CD8-positive, alpha-beta memory T cell (primary cell): ENCODE data around the gene TSPAN13. TPM values are rescaled to one million over a fixed set of nuclear protein-coding genes. Genes with fewer than 3 reads are reported as not detected.
"Not testable (repeated sequence)": the region's sequence is repeated elsewhere in the genome, so short reads cannot be mapped to it uniquely, and the experiment has no call there.

Experiments used
- CTCF ChIA-PET: fragments of 350-600 bp; sonication (Branson Sonifier 250); formaldehyde crosslinking; loops from one replicate; lab custom pipeline; 2021; ENCODE audit warnings: antibody characterized with exemption; lab: Charles Lee
- POLR2A ChIA-PET: fragments of 350-600 bp; sonication (Branson Sonifier 250); formaldehyde crosslinking; loops from one replicate; lab custom pipeline; 2021; ENCODE audit warnings: antibody characterized with exemption; lab: Charles Lee
- DNase-seq, 5 donors: peaks; one replicate each; pipeline versions ENCODE4 v3.0.0 to v3.0.0-alpha.2; 2020 to 2022; ENCODE audit warnings: mixed read lengths in 1 of 5
- H3K27ac ChIP-seq: one replicate; pipeline ENCODE4 v1.7.0; 2013; ENCODE audit warnings: low read depth, mild to moderate bottlenecking, low read length, moderate library complexity
- H3K27me3 ChIP-seq: 2 replicates; pipeline ENCODE4 v1.7.0; 2013; ENCODE audit warnings: low read length, mild to moderate bottlenecking; ENCODE audit not compliant: insufficient read depth, poor library complexity, severe bottlenecking
- H3K36me3 ChIP-seq: 2 replicates; pipeline ENCODE4 v1.7.0; 2013; ENCODE audit warnings: mild to moderate bottlenecking, low read length, moderate library complexity; ENCODE audit not compliant: insufficient read depth
- H3K4me1 ChIP-seq: 2 replicates; pipeline ENCODE4 v1.7.0; 2013; ENCODE audit warnings: mild to moderate bottlenecking, low read length, moderate library complexity; ENCODE audit not compliant: insufficient read depth
- H3K4me3 ChIP-seq: 2 replicates; pipeline ENCODE4 v1.7.0; 2013; ENCODE audit warnings: mild to moderate bottlenecking, low read length
- H3K9me3 ChIP-seq: 2 replicates; pipeline ENCODE4 v1.7.0; 2013; ENCODE audit warnings: mild to moderate bottlenecking, low read length
- H3K27ac Mint-ChIP-seq, 8 donors: one replicate each; pipeline ENCODE4 v1.8.0; 2020 to 2021; ENCODE audit warnings: mixed read lengths in 8 of 8, mild to moderate bottlenecking in 6 of 8, inconsistent platforms in 3 of 8, moderate library complexity in 3 of 8
- H3K27me3 Mint-ChIP-seq, 2 donors: one replicate each; pipeline ENCODE4 v1.8.0; 2020 to 2021; ENCODE audit warnings: mixed read lengths in 2 of 2, mild to moderate bottlenecking in 1 of 2, moderate library complexity in 1 of 2
- H3K36me3 Mint-ChIP-seq, 3 donors: one replicate each; pipeline ENCODE4 v1.8.0; 2020 to 2021; ENCODE audit warnings: mixed read lengths in 3 of 3, inconsistent platforms in 1 of 3, mild to moderate bottlenecking in 1 of 3
- H3K4me1 Mint-ChIP-seq, 3 donors: one replicate each; pipeline ENCODE4 v1.8.0; 2020 to 2021; ENCODE audit warnings: mixed read lengths in 3 of 3, inconsistent platforms in 1 of 3, mild to moderate bottlenecking in 1 of 3
- H3K4me3 Mint-ChIP-seq, 7 donors: one replicate each; pipeline ENCODE4 v1.8.0; 2020 to 2021; ENCODE audit warnings: mixed read lengths in 7 of 7, mild to moderate bottlenecking in 6 of 7, moderate library complexity in 4 of 7, inconsistent platforms in 2 of 7
- H3K9me3 Mint-ChIP-seq, 5 donors: one replicate each; pipeline ENCODE4 v1.8.0; 2020 to 2022; ENCODE audit warnings: mixed read lengths in 5 of 5, mild to moderate bottlenecking in 3 of 5, moderate library complexity in 2 of 5, inconsistent platforms in 1 of 5
- polyA plus RNA-seq: library from polyadenylated mRNA; unstranded; fragments of 300-500 nt; fragmentation: Illumina TruSeq; gene quantifications from one replicate; pipeline ENCODE4 v1.2.3, GENCODE V29; 2021
- total RNA-seq, 2 experiments: library from RNA; stranded (reverse); gene quantifications; one replicate each; pipeline ENCODE4 v1.2.3, GENCODE V29; 2021

The TSPAN13 gene
- total and polyA plus RNA-seq, 3 experiments from 2014 or later: 0.66 to 0.97 TPM; not detected in 1

GRCh38 chr7:16755397-16755796, 1.8 kb downstream of the TSPAN13 start:
- H3K27ac ChIP-seq: no peak overlapping the region
- Mint-ChIP-seq H3K4me3 (peak overlapping the region in 3 of 7 donors; percentile 72 to 86 (median 84)), H3K9me3 (peaks cover 0 to 3% (median 0%) of the 10 kb centered on the region in 5 donors), H3K36me3 (peaks cover 0 to 4% (median 0%) of the 10 kb centered on the region in 3 donors), H3K27me3 (peaks cover 27 to 32% of the 10 kb centered on the region in 2 donors), H3K4me1 (peaks cover 9 to 16% (median 15%) of the 10 kb centered on the region in 3 donors), H3K27ac (no peak overlapping the region)
- ChIA-PET CTCF (no interaction called here), POLR2A (no interaction called here)
- no peaks in the 10 kb centered on the region for H3K9me3 ChIP-seq
- no peaks in the 10 kb centered on the region for H3K36me3 ChIP-seq
- no peak overlapping the region for H3K4me3 ChIP-seq
- H3K4me1 ChIP-seq: no peaks in the 10 kb centered on the region
- no peak for DNase-seq
- peaks cover 6% of the 10 kb centered on the region for H3K27me3 ChIP-seq

DNA sequence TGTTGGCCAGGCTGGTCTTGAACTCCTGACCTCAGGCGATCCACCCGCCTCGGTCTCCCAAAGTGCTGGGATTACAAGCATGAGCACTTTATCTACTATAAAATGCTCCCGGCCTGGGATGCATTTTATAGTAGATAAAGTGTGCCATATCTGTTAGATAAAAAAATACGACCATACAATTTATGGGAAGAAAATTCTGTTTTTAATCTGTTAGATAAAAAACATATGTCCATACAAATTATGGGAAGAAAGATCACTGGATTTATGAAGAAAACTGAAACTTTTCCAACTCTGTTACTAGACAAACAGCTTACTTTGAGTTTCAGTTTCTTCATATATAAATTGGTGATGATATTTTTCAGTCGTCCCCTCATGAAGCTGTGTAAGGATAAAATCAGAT, 4.5 kb downstream of the TSPAN13 start:
- H3K9me3 Mint-ChIP-seq: peaks cover 0 to 3% (median 0%) of the 10 kb centered on the region in 5 donors
- CTCF ChIA-PET: no interaction called here
- peaks cover 9 to 15% (median 14%) of the 10 kb centered on the region in 3 donors for H3K4me1 Mint-ChIP-seq
- no peaks in the 10 kb centered on the region for H3K36me3 ChIP-seq
- no peak overlapping the region for H3K27ac ChIP-seq
- peaks cover 0 to 4% (median 0%) of the 10 kb centered on the region in 3 donors for H3K36me3 Mint-ChIP-seq
- no peak overlapping the region for H3K27ac Mint-ChIP-seq
- no peak overlapping the region for H3K4me3 ChIP-seq
- no peaks in the 10 kb centered on the region for H3K9me3 ChIP-seq
- peaks cover 6% of the 10 kb centered on the region for H3K27me3 ChIP-seq
- H3K4me1 ChIP-seq: no peaks in the 10 kb centered on the region
- POLR2A ChIA-PET: no interaction called here
- H3K4me3 Mint-ChIP-seq: no peak overlapping the region
- DNase-seq: no peak
- H3K27me3 Mint-ChIP-seq: peaks cover 25 to 32% of the 10 kb centered on the region in 2 donors

DNA sequence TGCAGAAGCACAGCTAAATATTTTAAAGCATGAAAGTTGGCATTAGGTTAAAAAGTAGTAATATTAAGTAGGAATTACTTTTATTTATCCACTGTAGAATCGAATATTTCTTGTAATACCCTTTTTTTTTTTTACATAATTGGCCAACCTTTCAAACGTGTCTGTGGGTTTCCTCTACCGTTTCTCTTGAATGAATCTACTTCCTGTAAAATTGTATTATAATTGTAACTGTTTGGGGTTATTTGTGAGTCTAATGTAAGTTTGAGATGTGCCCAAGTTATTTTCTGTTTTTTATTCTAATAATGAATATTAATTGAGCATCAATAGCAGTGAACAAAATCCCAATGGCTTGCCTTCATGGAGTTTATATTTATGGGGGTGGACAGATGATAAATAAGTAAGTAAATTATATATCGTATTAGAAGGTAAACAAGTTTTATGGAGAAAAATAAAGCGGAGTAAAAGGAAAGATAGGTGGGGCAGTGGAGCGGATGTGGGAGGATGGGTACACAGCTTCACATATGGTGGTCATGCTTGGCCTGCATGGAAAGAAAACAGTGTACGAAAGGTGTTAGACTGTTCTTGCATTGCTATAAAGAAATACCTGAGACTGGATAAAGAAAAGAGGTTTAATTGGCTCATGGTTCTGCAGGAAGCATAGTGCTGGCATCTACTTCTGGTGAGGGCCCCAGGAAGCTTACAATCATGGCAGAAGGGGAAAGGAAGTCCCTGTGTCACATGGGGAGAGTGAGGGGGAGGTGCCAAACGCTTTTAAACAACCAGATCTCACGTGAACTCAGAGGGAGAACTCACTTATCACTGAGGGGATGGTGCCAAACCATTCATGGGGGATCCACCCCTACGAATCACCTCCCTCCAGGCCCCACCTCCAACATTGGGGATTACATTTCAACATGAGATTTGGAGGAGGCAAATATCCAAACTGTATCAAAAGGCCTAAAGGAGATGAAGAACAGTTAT, 5.4 kb downstream of the TSPAN13 start:
- no peak overlapping the region for H3K4me3 Mint-ChIP-seq

DNA sequence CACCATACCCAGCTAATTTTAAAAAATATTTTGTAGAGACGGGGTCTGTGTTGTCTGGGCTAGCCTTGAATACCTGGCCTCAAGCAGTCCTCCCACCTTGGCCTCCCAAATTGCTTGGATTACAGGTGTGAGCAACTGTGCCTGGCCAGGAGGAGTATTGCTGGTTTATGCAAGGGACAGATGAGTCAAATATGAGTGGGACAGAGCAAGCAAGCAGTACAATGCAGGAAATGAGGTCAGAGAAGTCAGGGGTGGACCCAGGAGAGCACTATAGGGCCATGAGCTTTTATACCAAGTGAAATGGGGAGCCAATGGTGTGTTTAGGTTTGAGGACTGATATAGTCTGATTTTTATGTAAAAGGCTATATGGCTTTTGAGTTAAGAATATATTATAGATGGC, 6.3 kb downstream of the TSPAN13 start:
- ChIA-PET POLR2A (no interaction called here), CTCF (no interaction called here)
- no peak overlapping the region for H3K4me3 Mint-ChIP-seq
- DNase-seq: no peak
- no peak overlapping the region for H3K27ac Mint-ChIP-seq
- no peaks in the 10 kb centered on the region for H3K9me3 ChIP-seq
- H3K4me1 ChIP-seq: no peaks in the 10 kb centered on the region
- peaks cover 14 to 21% of the 10 kb centered on the region in 2 donors for H3K27me3 Mint-ChIP-seq
- H3K27me3 ChIP-seq: peaks cover 6% of the 10 kb centered on the region
- peaks cover 2 to 3% (median 2%) of the 10 kb centered on the region in 3 donors for H3K4me1 Mint-ChIP-seq
- H3K36me3 Mint-ChIP-seq: peaks cover 0 to 4% (median 0%) of the 10 kb centered on the region in 3 donors
- H3K9me3 Mint-ChIP-seq: peaks cover 0 to 3% (median 0%) of the 10 kb centered on the region in 5 donors
- H3K4me3 ChIP-seq: no peak overlapping the region
- no peaks in the 10 kb centered on the region for H3K36me3 ChIP-seq
- no peak overlapping the region for H3K27ac ChIP-seq

More for the DNA sequence above, 5.4 kb downstream of the TSPAN13 start:
- no peak overlapping the region for H3K27ac Mint-ChIP-seq
- ChIA-PET POLR2A (no interaction called here), CTCF (no interaction called here)
- H3K4me1 Mint-ChIP-seq: peaks cover 7 to 11% (median 10%) of the 10 kb centered on the region in 3 donors
- Histone ChIP-seq H3K36me3 (no peaks in the 10 kb centered on the region), H3K27me3 (peaks cover 6% of the 10 kb centered on the region), H3K4me3 (no peak overlapping the region), H3K4me1 (no peaks in the 10 kb centered on the region), H3K27ac (no peak overlapping the region), H3K9me3 (no peaks in the 10 kb centered on the region)
- peaks cover 0 to 4% (median 0%) of the 10 kb centered on the region in 3 donors for H3K36me3 Mint-ChIP-seq
- H3K27me3 Mint-ChIP-seq: peaks cover 21 to 29% of the 10 kb centered on the region in 2 donors
- H3K9me3 Mint-ChIP-seq: peaks cover 0 to 3% (median 0%) of the 10 kb centered on the region in 5 donors
- DNase-seq: no peak

DNA sequence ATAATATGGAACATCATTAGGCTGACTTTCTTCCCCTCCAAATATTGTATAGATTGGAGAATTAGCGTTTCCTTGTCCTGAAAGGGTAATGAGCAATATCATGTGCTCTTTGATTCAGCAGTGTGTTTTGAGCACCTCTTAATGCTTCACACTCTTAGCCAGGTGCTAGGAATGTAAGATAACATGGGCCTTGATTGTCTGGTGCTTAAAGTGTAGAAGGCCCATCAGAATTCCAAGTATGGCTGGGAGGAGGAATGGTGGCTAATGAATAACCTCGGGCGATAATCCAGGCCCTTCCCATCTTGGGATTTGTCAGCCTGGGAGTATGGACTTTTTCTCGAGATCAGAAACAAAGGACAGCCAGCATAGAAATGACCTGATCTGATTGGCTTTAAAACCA, 8.6 kb downstream of the TSPAN13 start:
- Mint-ChIP-seq H3K36me3 (no peaks in the 10 kb centered on the region), H3K27ac (no peak overlapping the region), H3K4me1 (peaks cover 0 to 2% (median 0%) of the 10 kb centered on the region in 3 donors), H3K4me3 (no peak overlapping the region), H3K27me3 (peaks cover 0 to 10% of the 10 kb centered on the region in 2 donors), H3K9me3 (peaks cover 0 to 3% (median 0%) of the 10 kb centered on the region in 5 donors)
- no peak overlapping the region for H3K27ac ChIP-seq
- ChIA-PET POLR2A (no interaction called here), CTCF (no interaction called here)
- H3K4me3 ChIP-seq: no peak overlapping the region
- H3K9me3 ChIP-seq: no peaks in the 10 kb centered on the region
- no peaks in the 10 kb centered on the region for H3K27me3 ChIP-seq
- DNase-seq: no peak
- no peaks in the 10 kb centered on the region for H3K4me1 ChIP-seq
- no peaks in the 10 kb centered on the region for H3K36me3 ChIP-seq

DNA sequence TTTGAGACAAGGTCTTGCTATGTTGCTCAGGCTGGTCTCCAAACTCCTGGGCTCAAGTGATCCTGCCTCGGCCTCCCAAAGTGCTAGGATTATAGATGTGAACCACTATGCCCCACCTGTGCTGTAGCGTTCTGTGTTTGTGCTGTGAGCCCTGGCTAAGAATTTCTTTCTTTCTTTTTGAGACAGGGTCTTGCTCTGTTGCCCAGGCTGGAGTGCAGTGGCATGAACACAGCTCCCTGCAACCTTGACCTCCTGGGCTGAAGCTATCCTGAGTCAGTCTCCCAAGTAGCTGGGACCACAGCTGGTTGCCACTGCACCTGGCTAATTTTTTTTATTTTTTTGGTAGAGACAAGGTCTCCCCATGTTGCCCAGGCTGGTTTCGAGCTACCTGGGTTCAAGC, 11.4 kb downstream of the TSPAN13 start:
- H3K27me3 Mint-ChIP-seq: peaks cover 0 to 4% of the 10 kb centered on the region in 2 donors
- H3K4me1 ChIP-seq: no peaks in the 10 kb centered on the region
- POLR2A ChIA-PET: no interaction called here
- no peaks in the 10 kb centered on the region for H3K27me3 ChIP-seq
- H3K27ac Mint-ChIP-seq: no peak overlapping the region
- no peak overlapping the region for H3K4me3 Mint-ChIP-seq
- no peaks in the 10 kb centered on the region for H3K9me3 Mint-ChIP-seq
- CTCF ChIA-PET: no interaction called here
- no peak overlapping the region for H3K27ac ChIP-seq
- H3K36me3 Mint-ChIP-seq: no peaks in the 10 kb centered on the region
- DNase-seq: no peak
- H3K36me3 ChIP-seq: no peaks in the 10 kb centered on the region
- no peak overlapping the region for H3K4me3 ChIP-seq
- H3K4me1 Mint-ChIP-seq: no peaks in the 10 kb centered on the region
- no peaks in the 10 kb centered on the region for H3K9me3 ChIP-seq

- Mint-ChIP-seq H3K36me3 (no peaks in the 10 kb centered on the region), H3K27me3 (peaks cover 2 to 5% of the 10 kb centered on the region in 2 donors), H3K27ac (no peak overlapping the region), H3K9me3 (no peaks in the 10 kb centered on the region), H3K4me3 (no peak overlapping the region), H3K4me1 (no peaks in the 10 kb centered on the region)
- ChIA-PET CTCF (no interaction called here), POLR2A (no interaction called here)
- Histone ChIP-seq H3K9me3 (no peaks in the 10 kb centered on the region), H3K4me3 (no peak overlapping the region), H3K27ac (no peak overlapping the region), H3K27me3 (no peaks in the 10 kb centered on the region), H3K36me3 (no peaks in the 10 kb centered on the region), H3K4me1 (no peaks in the 10 kb centered on the region)
- no peak for DNase-seq
These were observed 11.9 kb downstream of the TSPAN13 start for GRCh38 chr7:16765436-16765859.

GRCh38 chr7:16769994-16770393, 16.4 kb downstream of the TSPAN13 start:
- H3K36me3 Mint-ChIP-seq, H3K4me1 Mint-ChIP-seq, H3K27me3 ChIP-seq, H3K36me3 ChIP-seq, H3K4me1 ChIP-seq, H3K4me3 Mint-ChIP-seq, H3K27ac ChIP-seq, H3K9me3 ChIP-seq, CTCF ChIA-PET, H3K27ac Mint-ChIP-seq, DNase-seq, POLR2A ChIA-PET, H3K4me3 ChIP-seq, H3K9me3 Mint-ChIP-seq: not testable (repeated sequence)
- H3K27me3 Mint-ChIP-seq: peaks cover 5 to 16% of the 10 kb centered on the region in 2 donors
